Sigmoid colon (tissue), 4 donors: ENCODE data around the gene KIF13A.

Experiments
- CTCF ChIP-seq, 4 experiments: fragments of 450-650 bp in 3 of 4; fragments of 200-600 bp in 1 of 4; IDR thresholded peaks; one replicate each; pipeline ENCODE4 v1.5.1; 2016 to 2019; ENCODE audit warnings: antibody characterized with exemption in 4 of 4, mild to moderate bottlenecking in 3 of 4, moderate library complexity in 2 of 4
- EP300 ChIP-seq, 4 donors: sonication (generic); formaldehyde crosslinking; IDR thresholded peaks; one replicate each; pipeline ENCODE4 v1.6.1; 2017; ENCODE audit warnings: antibody characterized with exemption in 4 of 4
- POLR2AphosphoS5 ChIP-seq, 4 donors: sonication (generic); formaldehyde crosslinking; IDR thresholded peaks; one replicate each; pipeline ENCODE4 v1.6.1; 2017; ENCODE audit warnings: antibody characterized with exemption in 4 of 4

DNA sequence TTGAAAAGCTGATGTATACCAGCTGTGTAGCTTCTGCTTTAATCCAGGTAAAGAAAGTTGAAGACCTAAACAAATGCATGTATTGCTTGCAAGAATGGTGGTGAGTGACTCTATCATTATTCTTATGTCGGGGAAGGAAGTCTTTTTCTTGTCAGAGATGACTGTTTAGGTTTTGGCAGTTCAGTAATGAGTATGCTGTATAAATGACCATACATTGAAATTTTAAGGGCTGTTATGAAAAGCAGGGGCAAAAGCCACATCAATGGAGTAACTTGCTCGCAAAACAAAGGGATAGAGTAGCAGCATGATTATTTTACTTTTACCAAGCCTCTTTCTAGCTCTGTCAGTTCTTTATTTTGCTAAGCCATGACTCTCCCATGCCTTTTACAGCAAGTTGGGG is 224.8 kb downstream of the KIF13A start:
- TF ChIP-seq CTCF (IDR thresholded peaks at IDR 0.05): no peak
- no peak for TF ChIP-seq EP300 (IDR thresholded peaks at IDR 0.05)
- no peak for TF ChIP-seq POLR2AphosphoS5 (IDR thresholded peaks at IDR 0.05)
